ENCODE data around the gene ZNF444. TPM values are rescaled to one million over a fixed set of nuclear protein-coding genes. Genes with fewer than 3 reads are reported as not detected.

The ZNF444 gene
- total RNA-seq, 1 donor from 2014 or later: 10.2 TPM

DNA sequence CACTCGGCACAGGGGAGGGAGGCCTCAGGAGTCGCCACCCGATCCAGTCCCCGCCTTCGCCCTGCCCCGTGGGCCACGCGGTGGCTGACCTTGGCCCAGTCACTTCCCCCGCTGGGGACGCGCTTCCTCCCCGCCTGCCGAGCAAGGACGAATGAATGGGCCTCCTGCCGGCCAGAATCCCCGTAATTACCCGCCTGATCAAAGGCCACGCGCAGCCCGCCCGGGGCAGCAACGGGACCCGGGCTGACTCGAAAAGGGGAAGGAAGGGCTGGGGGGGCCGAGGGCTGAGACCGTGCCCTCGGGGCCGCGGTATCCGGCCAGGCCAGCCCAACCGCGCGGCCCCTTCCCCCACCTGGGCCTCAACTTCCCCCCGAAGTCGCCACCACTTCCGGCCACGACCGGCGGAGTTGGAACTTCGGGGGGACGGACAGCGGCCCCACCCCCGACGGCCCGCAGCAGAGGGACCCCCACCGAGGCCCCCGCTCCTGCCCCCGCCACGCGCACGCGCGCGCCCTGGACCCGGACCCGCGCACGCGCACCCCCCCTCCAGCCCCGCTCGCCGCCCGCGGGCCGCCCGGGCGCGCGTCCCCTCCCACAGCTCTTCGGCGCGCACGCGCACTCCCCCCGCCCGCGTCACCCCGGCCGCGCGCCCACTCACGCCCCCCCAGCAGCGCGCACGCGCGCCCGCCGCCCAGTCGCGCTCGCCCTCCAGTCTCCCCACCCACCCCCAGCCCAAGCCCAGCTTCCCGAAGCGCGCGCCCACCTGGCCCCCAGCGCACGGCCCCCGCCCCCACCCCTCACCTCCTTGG is 20.5 kb upstream of the ZNF444 start:
- FAIRE-seq (no peak), DNase-seq (ENCODE audit: low spot score in 2 of 2) (peak; percentile 85 to 90)

GRCh38 chr19:56121180-56122167 is 19.6 kb upstream of the ZNF444 start, which contains the start of gene ZNF787:
ZNF787 (minus strand) TSS chr19:56121295; CDS start chr19:56103217, 18,078 bp downstream.
- FAIRE-seq (no peak), DNase-seq (ENCODE audit: low spot score in 2 of 2) (peak; percentile 97 to 98)

GRCh38 chr19:56123266-56123891 is 17.7 kb upstream of the ZNF444 start:
- DNase-seq (ENCODE audit: low spot score in 2 of 2) (no peak), FAIRE-seq (no peak)

DNA sequence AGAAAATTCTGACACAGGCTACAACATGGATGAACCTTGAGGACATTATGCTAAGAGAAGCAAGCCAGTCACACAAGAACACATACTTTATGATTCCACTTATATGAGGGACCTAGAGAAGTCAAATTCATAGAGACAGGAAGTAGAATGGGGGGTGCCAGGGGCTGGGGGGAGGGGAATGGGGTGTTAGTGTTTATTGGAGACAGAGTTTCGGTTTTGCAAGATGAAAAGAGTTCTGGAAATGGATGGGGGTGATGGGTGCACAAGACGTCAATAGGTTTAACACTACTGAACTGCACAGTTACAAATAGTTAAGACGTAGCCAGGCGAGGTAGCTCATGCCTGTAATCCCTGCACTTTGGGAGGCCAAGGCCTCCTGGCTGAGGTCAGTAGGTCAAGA is 16.5 kb upstream of the ZNF444 start:
- FAIRE-seq: no peak
- no peak for DNase-seq (ENCODE audit: low spot score in 2 of 2)

DNA sequence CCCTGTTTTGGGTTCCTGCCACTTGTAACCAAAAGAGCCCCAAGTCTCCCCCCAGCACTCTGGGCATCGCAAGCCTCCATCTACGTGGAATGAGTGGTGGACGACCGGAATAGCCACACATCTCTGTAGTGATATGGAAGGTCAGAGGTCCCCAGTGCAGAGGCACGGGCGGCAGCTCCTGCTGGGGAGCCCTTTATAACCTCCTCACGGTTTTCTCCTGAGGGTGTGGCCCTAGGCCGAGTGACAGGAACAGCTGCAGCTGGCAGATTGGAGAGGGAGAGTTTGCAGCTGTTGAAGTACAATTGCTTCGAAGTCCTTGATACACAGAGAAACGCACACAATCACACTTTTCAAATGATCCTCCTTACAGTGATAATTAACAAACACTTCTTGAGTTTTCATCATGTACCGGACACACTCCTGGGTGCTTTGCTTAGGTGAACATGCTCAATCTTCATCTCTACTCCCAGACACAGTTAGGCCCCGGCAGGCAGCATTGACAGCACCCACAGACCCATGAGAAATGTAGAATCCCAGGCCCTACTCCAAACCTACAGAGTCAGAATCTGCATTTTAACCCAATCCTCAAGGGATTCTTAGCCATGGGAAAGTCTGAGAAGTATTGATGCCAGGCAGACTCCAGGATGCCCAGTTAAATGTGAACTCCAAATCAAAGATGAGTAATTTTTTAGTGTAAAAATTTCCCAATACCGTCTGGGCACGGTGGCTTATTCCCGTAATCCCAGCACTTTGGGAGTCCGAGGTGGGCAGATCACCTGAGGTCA is 15.1 kb upstream of the ZNF444 start:
- DNase-seq (ENCODE audit: low spot score in 2 of 2): no peak
- no peak for FAIRE-seq

- DNase-seq (ENCODE audit: low spot score in 2 of 2): no peak
- FAIRE-seq: no peak
These were observed 13.9 kb upstream of the ZNF444 start for GRCh38 chr19:56126983-56127780.

DNA sequence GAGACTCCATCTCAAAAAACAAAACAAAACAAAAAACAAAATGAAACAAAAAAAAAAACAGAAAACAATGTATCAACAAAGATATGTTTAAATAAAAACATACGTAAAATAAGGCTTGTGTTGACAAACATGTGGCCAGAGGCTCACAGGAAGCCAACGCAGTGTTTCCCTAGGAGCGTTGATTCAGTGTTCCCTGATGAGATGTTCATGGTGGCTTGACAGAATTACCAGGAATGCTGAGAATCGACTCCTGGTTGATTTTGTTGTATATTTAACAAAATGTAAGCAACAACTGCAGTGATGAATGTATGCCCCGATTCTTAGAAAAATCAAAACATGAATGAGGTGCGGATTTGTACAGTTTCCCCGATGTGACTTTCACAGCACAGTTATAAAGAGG is 11.1 kb upstream of the ZNF444 start:
- FAIRE-seq: no peak
- DNase-seq (ENCODE audit: low spot score in 2 of 2): no peak

GRCh38 chr19:56131651-56132050 is 9.4 kb upstream of the ZNF444 start:
- FAIRE-seq: no peak
- no peak for DNase-seq (ENCODE audit: low spot score in 2 of 2)

GRCh38 chr19:56132316-56132822 is 8.7 kb upstream of the ZNF444 start:
- FAIRE-seq: no peak
- no peak for DNase-seq (ENCODE audit: low spot score in 2 of 2)

- FAIRE-seq (no peak), DNase-seq (ENCODE audit: low spot score in 2 of 2) (no peak)
These were observed 7.0 kb upstream of the ZNF444 start for GRCh38 chr19:56133858-56134653.

DNA sequence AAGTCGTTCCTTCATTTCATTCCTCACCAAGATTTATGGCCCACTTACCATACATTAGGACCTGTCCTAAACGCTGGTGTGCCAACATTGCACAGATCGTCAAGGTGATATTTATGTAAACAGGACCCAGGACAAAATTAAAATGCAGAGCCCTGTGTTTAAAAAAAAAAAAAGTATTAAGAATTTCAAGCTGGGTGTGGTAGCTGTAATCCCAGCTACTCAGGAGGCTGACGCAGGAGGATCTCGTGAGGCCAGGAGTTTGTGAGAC is 6.5 kb upstream of the ZNF444 start:
- DNase-seq (ENCODE audit: low spot score in 2 of 2): no peak
- no peak for FAIRE-seq

- FAIRE-seq: no peak
- no peak for DNase-seq (ENCODE audit: low spot score in 2 of 2)
These were observed 4.7 kb upstream of the ZNF444 start for GRCh38 chr19:56136362-56136761.

GRCh38 chr19:56137405-56137804 is 3.7 kb upstream of the ZNF444 start:
- no peak for FAIRE-seq
- no peak for DNase-seq (ENCODE audit: low spot score in 2 of 2)

GRCh38 chr19:56138069-56138468 is 3.0 kb upstream of the ZNF444 start:
- FAIRE-seq (no peak), DNase-seq (ENCODE audit: low spot score in 2 of 2) (no peak)

GRCh38 chr19:56139847-56140582 is 1.1 kb upstream of the ZNF444 start:
- DNase-seq (ENCODE audit: low spot score in 2 of 2) (no peak), FAIRE-seq (no peak)

- FAIRE-seq: no peak
- DNase-seq (ENCODE audit: low spot score in 2 of 2): no peak
These were observed 418 bp downstream of the ZNF444 start for GRCh38 chr19:56141417-56141993.

DNA sequence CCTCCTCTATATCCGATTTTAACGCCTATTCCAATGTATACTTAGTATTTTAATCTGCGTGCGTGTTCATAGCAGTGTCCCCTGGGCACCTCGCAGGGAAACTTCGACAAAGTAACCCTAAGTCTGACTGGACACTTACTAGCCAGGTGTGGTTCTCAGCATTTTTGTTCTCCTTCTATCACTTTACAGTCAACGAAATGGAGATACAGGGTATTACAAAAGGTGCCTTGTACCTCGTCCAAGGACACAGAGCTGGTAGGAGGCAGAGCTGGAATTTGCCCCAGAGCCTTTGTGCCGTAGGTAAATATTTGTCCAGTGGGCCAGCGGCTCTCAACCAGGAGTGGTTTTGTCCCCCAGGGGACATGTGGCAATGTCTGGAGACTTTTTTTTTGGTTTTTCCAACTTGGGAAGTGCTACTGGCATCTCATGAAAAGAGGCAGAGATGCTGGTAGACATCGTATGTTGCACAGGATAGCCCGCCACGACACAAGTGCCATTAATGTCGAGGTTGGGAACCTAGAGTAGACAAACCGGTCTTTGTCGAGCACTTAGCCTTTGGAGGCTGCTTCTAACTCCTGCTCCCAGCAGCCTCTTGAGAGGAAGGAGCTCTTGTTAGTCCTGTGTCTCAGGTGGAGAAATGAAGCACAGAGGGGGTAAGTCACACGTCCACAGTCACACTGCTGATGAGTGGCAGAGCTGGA is 1.1 kb downstream of the ZNF444 start:
- FAIRE-seq: no peak
- no peak for DNase-seq (ENCODE audit: low spot score in 2 of 2)

Measured in frontal cortex (tissue), 4 donors.